GM12892 (cell line): Measurements from ENCODE around the gene PADI3.

ENCODE experiments used
- POLR2A ChIP-seq: IDR thresholded peaks from 2 replicates; pipeline ENCODE4 v1.6.1; 2011; ENCODE audit warnings: low read depth, low read length, control low read depth
- POLR2AphosphoS5 ChIP-seq: IDR thresholded peaks from 2 replicates; pipeline ENCODE4 v1.6.1; 2011; ENCODE audit warnings: low read depth, low read length, control low read depth

DNA sequence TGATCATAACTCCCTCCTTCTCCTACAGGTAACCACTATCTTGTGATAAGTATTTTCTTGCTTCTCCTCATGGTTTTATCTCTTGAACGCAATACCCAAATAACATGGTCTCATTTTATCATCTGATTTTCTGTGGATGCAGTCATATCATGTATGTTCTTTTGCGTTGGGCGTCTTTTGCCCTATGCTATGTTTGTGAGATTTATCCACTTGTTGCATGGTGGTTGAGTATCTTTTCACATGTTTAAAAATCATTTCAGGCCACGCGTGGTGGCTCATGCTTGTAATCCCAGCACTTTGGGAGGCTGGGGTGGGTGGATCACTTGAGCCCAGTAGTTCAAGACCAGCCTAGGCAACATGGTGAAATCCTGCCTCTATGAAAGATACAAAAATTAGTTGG lies 15.6 kb downstream of the PADI3 start:
- TF ChIP-seq POLR2AphosphoS5 (no peak), POLR2A (no peak)
